Vagina (tissue), 2 donors: Measurements from ENCODE around the gene ARPC1B.

Source experiments
- POLR2A ChIP-seq, 2 donors: fragments of 450-650 bp; IDR thresholded peaks; one replicate each; pipeline ENCODE4 v1.6.1; 2017; ENCODE audit warnings: antibody characterized with exemption in 2 of 2, mild to moderate bottlenecking in 2 of 2, moderate library complexity in 2 of 2
- POLR2AphosphoS5 ChIP-seq, 2 donors: sonication (generic); formaldehyde crosslinking; IDR thresholded peaks; one replicate each; pipeline ENCODE4 v1.9.0; 2017; ENCODE audit warnings: antibody characterized with exemption in 2 of 2, mild to moderate bottlenecking in 2 of 2, low read depth in 1 of 2; ENCODE audit not compliant: insufficient read depth in 1 of 2
- TF ChIP-seq, protein P1 (sequence below), 3 experiments: fragments of 450-650 bp in 2 of 3; fragments of 200-600 bp in 1 of 3; sonication (generic) in 1 of 3; IDR thresholded peaks; one replicate each; pipeline ENCODE4 v1.5.1; 2017 to 2019; ENCODE audit warnings: antibody characterized with exemption in 3 of 3, mild to moderate bottlenecking in 2 of 3, moderate library complexity in 2 of 3

DNA sequence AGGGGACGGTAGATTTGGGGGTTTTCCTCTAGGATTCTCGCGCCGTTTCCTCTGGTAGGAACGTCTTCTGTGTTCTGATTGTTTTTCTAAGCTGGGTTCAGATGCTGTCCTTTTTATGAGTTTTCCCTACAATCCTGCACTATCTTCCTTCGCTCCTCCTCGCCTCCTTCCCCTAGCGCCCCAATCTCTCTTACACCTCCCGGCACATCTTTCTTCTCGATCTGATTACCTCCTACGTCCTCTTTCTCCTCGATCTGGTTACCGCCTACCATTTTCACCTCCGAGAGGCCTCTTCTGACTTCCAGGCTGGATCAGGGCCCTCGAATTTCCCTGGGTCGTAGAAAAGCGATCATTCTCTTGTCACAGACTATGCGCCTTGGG is 34.7 kb downstream of the ARPC1B start:
- TF ChIP-seq, protein P1, sequence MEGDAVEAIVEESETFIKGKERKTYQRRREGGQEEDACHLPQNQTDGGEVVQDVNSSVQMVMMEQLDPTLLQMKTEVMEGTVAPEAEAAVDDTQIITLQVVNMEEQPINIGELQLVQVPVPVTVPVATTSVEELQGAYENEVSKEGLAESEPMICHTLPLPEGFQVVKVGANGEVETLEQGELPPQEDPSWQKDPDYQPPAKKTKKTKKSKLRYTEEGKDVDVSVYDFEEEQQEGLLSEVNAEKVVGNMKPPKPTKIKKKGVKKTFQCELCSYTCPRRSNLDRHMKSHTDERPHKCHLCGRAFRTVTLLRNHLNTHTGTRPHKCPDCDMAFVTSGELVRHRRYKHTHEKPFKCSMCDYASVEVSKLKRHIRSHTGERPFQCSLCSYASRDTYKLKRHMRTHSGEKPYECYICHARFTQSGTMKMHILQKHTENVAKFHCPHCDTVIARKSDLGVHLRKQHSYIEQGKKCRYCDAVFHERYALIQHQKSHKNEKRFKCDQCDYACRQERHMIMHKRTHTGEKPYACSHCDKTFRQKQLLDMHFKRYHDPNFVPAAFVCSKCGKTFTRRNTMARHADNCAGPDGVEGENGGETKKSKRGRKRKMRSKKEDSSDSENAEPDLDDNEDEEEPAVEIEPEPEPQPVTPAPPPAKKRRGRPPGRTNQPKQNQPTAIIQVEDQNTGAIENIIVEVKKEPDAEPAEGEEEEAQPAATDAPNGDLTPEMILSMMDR (IDR thresholded peaks at IDR 0.05), result no peak
- TF ChIP-seq POLR2A (IDR thresholded peaks at IDR 0.05) (no peak), POLR2AphosphoS5 (IDR thresholded peaks at IDR 0.05; ENCODE audit: insufficient read depth in 1 of 2, low read depth in 1 of 2) (no peak)
